ENCODE measurements around the gene DNMT1. TPM values are rescaled to one million over a fixed set of nuclear protein-coding genes. Genes with fewer than 3 reads are reported as not detected.

The DNMT1 gene
- total RNA-seq, 2 experiments from 2014 or later = 372 to 379 TPM

GRCh38 chr19:10235003-10235402 is 40.2 kb upstream of the DNMT1 start:
- no peaks in the 10 kb centered on the region for H3K27me3 Mint-ChIP-seq
- no peak for ATAC-seq

DNA sequence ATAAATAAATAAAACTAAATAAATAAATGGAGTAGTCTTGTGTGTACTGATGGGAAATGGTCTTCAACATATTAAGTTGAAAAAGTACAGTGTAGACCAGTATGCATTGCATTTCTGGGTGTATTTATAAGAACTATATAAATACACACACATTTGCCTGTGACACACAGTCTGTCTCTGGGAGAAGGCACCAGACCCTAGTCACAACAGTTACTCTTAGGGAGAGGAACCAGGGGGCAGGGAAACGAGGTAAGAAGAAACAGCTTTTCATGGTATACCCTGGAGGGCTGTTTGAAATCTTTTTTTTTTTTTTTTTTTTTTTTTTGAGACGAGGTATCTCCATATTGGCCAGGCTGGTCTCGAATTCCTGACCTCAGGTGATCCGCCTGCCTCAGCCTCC is 39.2 kb upstream of the DNMT1 start:
- POLR2A ChIA-PET = interaction anchor here (0.6 to 1.6 kb wide), 4 partner anchors 18 to 127 kb away, joined by 3 to 5 read pairs (median 4); partner anchors contain the start of genes DNMT1, MRPL4 and PPAN
- ATAC-seq (no peak), DNase-seq (no peak)
- Mint-ChIP-seq H3K27me3 (no peaks in the 10 kb centered on the region), H3K27ac (no peak overlapping the region), H3K4me1 (ENCODE audit: low read depth) (peaks cover 30% of the 10 kb centered on the region), H3K4me3 (no peak overlapping the region), H3K36me3 (ENCODE audit: low read depth) (no peaks in the 10 kb centered on the region), H3K9me3 (no peaks in the 10 kb centered on the region)
- CTCF ChIA-PET = no interaction called here
- TF ChIP-seq, protein P1, sequence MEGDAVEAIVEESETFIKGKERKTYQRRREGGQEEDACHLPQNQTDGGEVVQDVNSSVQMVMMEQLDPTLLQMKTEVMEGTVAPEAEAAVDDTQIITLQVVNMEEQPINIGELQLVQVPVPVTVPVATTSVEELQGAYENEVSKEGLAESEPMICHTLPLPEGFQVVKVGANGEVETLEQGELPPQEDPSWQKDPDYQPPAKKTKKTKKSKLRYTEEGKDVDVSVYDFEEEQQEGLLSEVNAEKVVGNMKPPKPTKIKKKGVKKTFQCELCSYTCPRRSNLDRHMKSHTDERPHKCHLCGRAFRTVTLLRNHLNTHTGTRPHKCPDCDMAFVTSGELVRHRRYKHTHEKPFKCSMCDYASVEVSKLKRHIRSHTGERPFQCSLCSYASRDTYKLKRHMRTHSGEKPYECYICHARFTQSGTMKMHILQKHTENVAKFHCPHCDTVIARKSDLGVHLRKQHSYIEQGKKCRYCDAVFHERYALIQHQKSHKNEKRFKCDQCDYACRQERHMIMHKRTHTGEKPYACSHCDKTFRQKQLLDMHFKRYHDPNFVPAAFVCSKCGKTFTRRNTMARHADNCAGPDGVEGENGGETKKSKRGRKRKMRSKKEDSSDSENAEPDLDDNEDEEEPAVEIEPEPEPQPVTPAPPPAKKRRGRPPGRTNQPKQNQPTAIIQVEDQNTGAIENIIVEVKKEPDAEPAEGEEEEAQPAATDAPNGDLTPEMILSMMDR (IDR thresholded peaks at IDR 0.05) = no peak
- intact Hi-C loops (cut with micrococcal nuclease) = no loop called here

More at GRCh38 chr19:10235003-10235402, 40.2 kb upstream of the DNMT1 start:
- intact Hi-C loops (cut with micrococcal nuclease) = no loop called here
- Mint-ChIP-seq H3K27ac (peak overlapping the region; percentile 96), H3K36me3 (ENCODE audit: low read depth) (no peaks in the 10 kb centered on the region), H3K4me1 (ENCODE audit: low read depth) (peaks cover 27% of the 10 kb centered on the region), H3K4me3 (peak overlapping the region; percentile 81), H3K9me3 (no peaks in the 10 kb centered on the region)
- no peak for DNase-seq
- ChIA-PET POLR2A (interaction anchor here (1.2 to 1.6 kb wide), 2 partner anchors 17 to 25 kb away, joined by 3 to 4 read pairs; partner anchors contain the start of gene MRPL4), CTCF (no interaction called here)
- TF ChIP-seq, protein P1 (IDR thresholded peaks at IDR 0.05) = no peak

DNA sequence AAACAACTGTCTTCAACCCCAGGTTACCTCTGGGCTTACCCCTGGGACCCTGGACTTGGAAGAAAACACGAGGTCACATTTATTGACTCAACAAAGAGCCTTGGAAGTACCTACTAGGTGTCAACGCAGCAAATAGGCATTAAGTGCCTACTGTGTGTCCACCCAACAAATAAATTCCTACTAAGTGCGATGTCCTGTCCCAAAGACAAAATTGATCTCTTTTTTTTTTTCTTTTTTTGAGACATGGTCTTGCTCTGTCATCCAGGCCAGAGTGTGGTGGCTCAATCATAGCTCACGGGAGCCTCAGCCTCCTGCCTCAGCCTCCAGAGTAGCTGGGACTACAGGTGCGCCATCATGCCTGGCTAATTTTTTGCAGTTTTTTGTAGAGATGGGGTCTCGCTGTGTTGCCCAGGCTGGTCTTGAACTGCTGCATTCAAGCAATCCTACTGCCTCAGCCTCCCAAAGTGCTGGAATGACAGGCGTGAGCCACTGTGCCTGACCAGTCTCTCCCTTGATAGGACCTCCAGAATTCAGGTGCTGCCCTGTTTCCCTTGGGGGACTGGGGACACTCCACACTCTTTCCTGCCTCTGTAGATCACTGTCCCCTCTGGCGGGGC is 37.0 kb upstream of the DNMT1 start:
- H3K9me3 Mint-ChIP-seq = no peaks in the 10 kb centered on the region
- H3K27ac Mint-ChIP-seq = peak overlapping the region; percentile 67
- intact Hi-C loops (cut with micrococcal nuclease) = no loop called here
- peak overlapping the region; percentile 82 for H3K4me3 Mint-ChIP-seq
- no peaks in the 10 kb centered on the region for H3K36me3 Mint-ChIP-seq (ENCODE audit: low read depth)
- H3K4me1 Mint-ChIP-seq (ENCODE audit: low read depth) = peaks cover 32% of the 10 kb centered on the region
- CTCF ChIA-PET = interaction anchor here (0.8 to 2.2 kb wide), 3 partner anchors 18 to 190 kb away, joined by 3 to 13 read pairs (median 3); partner anchors contain the start of gene ICAM5
- POLR2A ChIA-PET = interaction anchor here (1.0 kb wide), 1 partner anchor 38 kb away, joined by 4 read pairs; the partner anchor contains the start of gene DNMT1
- no peaks in the 10 kb centered on the region for H3K27me3 Mint-ChIP-seq
- DNase-seq (no peak), ATAC-seq (no peak)
- TF ChIP-seq, protein P1 (IDR thresholded peaks at IDR 0.05) = no peak

DNA sequence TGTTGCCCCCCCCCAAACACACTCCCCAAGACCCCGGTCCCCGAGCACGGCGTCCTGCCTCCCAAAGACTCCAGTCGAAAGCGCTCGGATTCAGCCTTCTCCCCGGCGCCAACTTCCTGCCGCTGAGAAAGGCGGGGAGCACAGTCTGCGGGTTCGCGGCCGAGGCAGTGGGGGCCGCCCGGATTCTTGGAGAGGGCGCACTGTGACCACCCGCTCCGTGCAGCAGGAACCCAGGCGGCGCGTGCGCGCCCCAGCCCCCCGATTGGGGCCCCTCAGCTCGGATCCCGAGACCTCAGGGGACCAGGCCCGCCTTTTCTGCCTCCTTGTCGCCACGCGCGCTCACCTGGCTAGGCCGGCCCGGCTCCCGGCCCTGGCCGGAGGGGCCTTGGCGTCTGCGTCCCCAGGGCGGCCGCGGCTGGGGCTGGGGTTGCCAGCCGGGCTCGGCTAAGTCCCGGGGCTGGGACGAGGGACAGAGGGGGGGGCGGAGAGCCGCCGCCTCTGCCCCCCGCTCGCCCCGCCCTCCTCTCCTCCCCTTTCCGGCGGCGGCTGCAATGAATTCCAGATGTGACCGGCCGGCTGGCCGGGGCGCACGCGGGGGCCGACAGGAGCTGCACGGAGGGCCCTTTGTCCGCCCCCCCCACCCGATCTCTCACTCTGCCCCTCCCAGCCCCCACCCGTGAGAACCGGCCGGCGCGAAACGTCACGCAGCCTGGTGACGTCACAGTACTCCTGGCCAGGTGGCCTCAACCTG is 36.3 kb upstream of the DNMT1 start, which contains the start of gene S1PR2:
Gene S1PR2, minus strand, starts transcription at position 471 of the 751 bp plus-strand sequence. CDS start 6,426 bp downstream, outside the sequence.
- Mint-ChIP-seq H3K27me3 (no peaks in the 10 kb centered on the region), H3K36me3 (ENCODE audit: low read depth) (no peaks in the 10 kb centered on the region), H3K27ac (peak within 1 kb of the TSS; percentile 81), H3K4me1 (ENCODE audit: low read depth) (peaks cover 27% of the 10 kb centered on the region), H3K4me3 (peak within 1 kb of the TSS; percentile 82), H3K9me3 (no peaks in the 10 kb centered on the region)
- ChIA-PET POLR2A (interaction anchor here (1.0 kb wide), 1 partner anchor 37 kb away, joined by 4 read pairs; the partner anchor contains the start of gene DNMT1), CTCF (interaction anchor here (0.9 to 3.8 kb wide), 5 partner anchors 18 to 158 kb away, joined by 3 to 23 read pairs (median 3); partner anchors contain the start of genes ICAM5 and MRPL4)
- TF ChIP-seq, protein P1 (IDR thresholded peaks at IDR 0.05) = no peak
- DNase-seq = peak; percentile 80
- peak; percentile 55 for ATAC-seq
- intact Hi-C loops (cut with micrococcal nuclease) = no loop called here
